Panc1 (cell line): Measurements from ENCODE around the gene BHLHE23. TPM values are rescaled to one million over a fixed set of nuclear protein-coding genes. Genes with fewer than 3 reads are reported as not detected.

Experiments
- ATAC-seq: fragments of 200-7000 bp; cut with Tn5 transposase; 2 replicates; pipeline ENCODE4 v1.9.1; 2020; ENCODE audit warnings: mild to moderate bottlenecking, moderate library complexity
- BruUV-seq: library from RNA; stranded (reverse); fragments of 400-500 nt; replicated peaks from 2 replicates; lab custom pipeline; 2021; lab: Mats Ljungman, UMichigan
- CTCF ChIA-PET: fragments of 300-600 bp; sonication (Branson Sonifier 250); formaldehyde crosslinking; loops from one replicate; lab custom pipeline; 2022; ENCODE audit warnings: antibody characterized with exemption; lab: Charles Lee
- POLR2A ChIA-PET: fragments of 300-600 bp; sonication (Branson Sonifier 250); formaldehyde crosslinking; loops from one replicate; lab custom pipeline; 2022; ENCODE audit warnings: antibody characterized with exemption; lab: Charles Lee
- DNase-seq: peaks from one replicate; pipeline ENCODE4 v3.0.0-alpha.2; 2010; ENCODE audit warnings: low read depth, low spot score
- H3K27ac ChIP-seq: 2 replicates; pipeline ENCODE4 v1.5.1; 2011; ENCODE audit warnings: mild to moderate bottlenecking, low read length, inconsistent platforms
- H3K27me3 ChIP-seq: fragments of 200-500 bp; sonication (Bioruptor generic); 2 replicates; pipeline ENCODE4 v1.6.0; 2014; ENCODE audit warnings: low read length, inconsistent platforms; ENCODE audit not compliant: control insufficient read depth, insufficient read depth
- H3K36me3 ChIP-seq: fragments of 200-500 bp; sonication (Bioruptor generic); 2 replicates; pipeline ENCODE4 v1.5.1; 2014; ENCODE audit warnings: inconsistent platforms, mild to moderate bottlenecking, low read length, moderate library complexity; ENCODE audit not compliant: control insufficient read depth, insufficient read depth
- H3K4me1 ChIP-seq: 2 replicates; pipeline ENCODE4 v1.5.1; 2011; ENCODE audit warnings: inconsistent platforms, mild to moderate bottlenecking, low read length, moderate library complexity; ENCODE audit not compliant: control insufficient read depth, insufficient read depth
- H3K4me3 ChIP-seq, 2 experiments: 2 replicates each; pipeline ENCODE4 v1.5.1; 2011 to 2012; ENCODE audit warnings: low read depth in 2 of 2, low read length in 2 of 2, mild to moderate bottlenecking in 2 of 2, inconsistent platforms in 1 of 2, moderate library complexity in 1 of 2
- H3K9me3 ChIP-seq: fragments of 200-500 bp; sonication (Bioruptor generic); 2 replicates; pipeline ENCODE4 v1.5.1; 2014; ENCODE audit warnings: low read depth, mild to moderate bottlenecking, inconsistent platforms, low read length, moderate library complexity; ENCODE audit not compliant: control insufficient read depth, insufficient read depth
- POLR2AphosphoS5 ChIP-seq: IDR thresholded peaks from 2 replicates; pipeline ENCODE4 v1.6.1; 2012; ENCODE audit warnings: mild to moderate bottlenecking, low read depth, low read length, moderate library complexity
- SIN3A ChIP-seq: IDR thresholded peaks from 2 replicates; pipeline ENCODE4 v1.6.1; 2012; ENCODE audit warnings: low read depth, mild to moderate bottlenecking, low read length, moderate library complexity, borderline replicate concordance; ENCODE audit not compliant: insufficient read depth
- TCF7L2 ChIP-seq: IDR thresholded peaks from 2 replicates; pipeline ENCODE4 v1.6.1; 2011; ENCODE audit warnings: mild to moderate bottlenecking, low read depth, low read length, inconsistent platforms
- in situ Hi-C: cut with HindIII; loops from 2 replicates; pipeline ENCODE4 v1.10.0; 2016; ENCODE audit warnings: low sequenced_read_pairs, low pct_unique_long_range_greater_than_20kb
- intact Hi-C: fragments of 100-400 bp; cut with micrococcal nuclease; formaldehyde crosslinking; loops from one replicate; pipeline ENCODE4 v1.10.0; 2022; ENCODE audit not compliant: unreplicated experiment
- total RNA-seq: library from RNA; stranded (reverse); gene quantifications from one replicate; pipeline ENCODE4 v1.2.1, GENCODE V29; 2021; ENCODE audit not compliant: unreplicated experiment
- TF ChIP-seq, protein P1 (sequence below), 2 experiments: IDR thresholded peaks; 2 replicates each; pipeline ENCODE4 v1.6.1; 2011 to 2012; ENCODE audit warnings: low read depth in 2 of 2, control low read depth in 1 of 2, low read length in 1 of 2, mild to moderate bottlenecking in 1 of 2, moderate library complexity in 1 of 2; ENCODE audit not compliant: insufficient read depth in 1 of 2
- TF ChIP-seq, protein P2 (sequence below): fragments of 450-650 bp; IDR thresholded peaks from 2 replicates; pipeline ENCODE4 v1.5.1; 2017; ENCODE audit warnings: mild to moderate bottlenecking

BHLHE23 gene
- total RNA-seq, 1 experiment from 2014 or later = not detected

DNA sequence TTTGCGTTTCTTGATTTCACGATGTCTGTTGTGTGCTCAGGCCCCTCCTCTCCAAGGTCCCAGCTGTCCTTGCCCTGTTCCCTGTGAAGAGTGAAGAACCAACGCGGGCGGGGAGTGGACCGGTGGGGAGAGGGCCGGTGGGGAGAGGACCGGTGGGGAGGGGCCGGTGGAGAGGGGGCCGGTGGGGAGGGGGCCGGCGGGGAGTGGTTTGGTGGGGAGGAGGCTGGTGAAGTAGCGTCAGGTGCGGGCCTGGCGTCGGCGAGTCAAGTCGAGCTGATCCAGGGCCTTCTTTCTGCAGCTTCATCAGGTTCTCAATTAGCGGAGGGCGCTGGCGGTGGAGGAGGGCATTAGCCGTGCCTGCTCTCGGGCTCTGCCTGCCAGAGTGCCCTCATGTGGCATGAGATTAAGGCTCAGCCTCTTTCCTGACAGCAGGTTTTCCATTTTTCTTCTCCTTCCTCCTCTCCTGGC is 21.2 kb upstream of the BHLHE23 start:
- DNase-seq (no peak), ATAC-seq (peak; percentile 83)
- ChIA-PET POLR2A (no interaction called here), CTCF (interaction anchor here (0.7 kb wide), 1 partner anchor 25 kb away, joined by 3 read pairs; no protein-coding TSS in a partner anchor)
- no TSS peak for BruUV-seq
- in situ Hi-C loops (no loop called here), intact Hi-C loops (no loop called here)
- Histone ChIP-seq H3K36me3 (no peaks in the 10 kb centered on the region), H3K4me3 (no peak overlapping the region), H3K4me1 (no peaks in the 10 kb centered on the region; the same call in 1 of the 2 replicates), H3K27ac (no peak overlapping the region), H3K9me3 (no peaks in the 10 kb centered on the region), H3K27me3 (no peaks in the 10 kb centered on the region)
- TF ChIP-seq POLR2AphosphoS5 (no peak), SIN3A (no peak), TCF7L2 (no peak)
- TF ChIP-seq, protein P1, sequence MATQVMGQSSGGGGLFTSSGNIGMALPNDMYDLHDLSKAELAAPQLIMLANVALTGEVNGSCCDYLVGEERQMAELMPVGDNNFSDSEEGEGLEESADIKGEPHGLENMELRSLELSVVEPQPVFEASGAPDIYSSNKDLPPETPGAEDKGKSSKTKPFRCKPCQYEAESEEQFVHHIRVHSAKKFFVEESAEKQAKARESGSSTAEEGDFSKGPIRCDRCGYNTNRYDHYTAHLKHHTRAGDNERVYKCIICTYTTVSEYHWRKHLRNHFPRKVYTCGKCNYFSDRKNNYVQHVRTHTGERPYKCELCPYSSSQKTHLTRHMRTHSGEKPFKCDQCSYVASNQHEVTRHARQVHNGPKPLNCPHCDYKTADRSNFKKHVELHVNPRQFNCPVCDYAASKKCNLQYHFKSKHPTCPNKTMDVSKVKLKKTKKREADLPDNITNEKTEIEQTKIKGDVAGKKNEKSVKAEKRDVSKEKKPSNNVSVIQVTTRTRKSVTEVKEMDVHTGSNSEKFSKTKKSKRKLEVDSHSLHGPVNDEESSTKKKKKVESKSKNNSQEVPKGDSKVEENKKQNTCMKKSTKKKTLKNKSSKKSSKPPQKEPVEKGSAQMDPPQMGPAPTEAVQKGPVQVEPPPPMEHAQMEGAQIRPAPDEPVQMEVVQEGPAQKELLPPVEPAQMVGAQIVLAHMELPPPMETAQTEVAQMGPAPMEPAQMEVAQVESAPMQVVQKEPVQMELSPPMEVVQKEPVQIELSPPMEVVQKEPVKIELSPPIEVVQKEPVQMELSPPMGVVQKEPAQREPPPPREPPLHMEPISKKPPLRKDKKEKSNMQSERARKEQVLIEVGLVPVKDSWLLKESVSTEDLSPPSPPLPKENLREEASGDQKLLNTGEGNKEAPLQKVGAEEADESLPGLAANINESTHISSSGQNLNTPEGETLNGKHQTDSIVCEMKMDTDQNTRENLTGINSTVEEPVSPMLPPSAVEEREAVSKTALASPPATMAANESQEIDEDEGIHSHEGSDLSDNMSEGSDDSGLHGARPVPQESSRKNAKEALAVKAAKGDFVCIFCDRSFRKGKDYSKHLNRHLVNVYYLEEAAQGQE (IDR thresholded peaks at IDR 0.05; ENCODE audit: insufficient read depth in 1 of 2, low read depth in 2 of 2, low read length in 1 of 2) = no peak

DNA sequence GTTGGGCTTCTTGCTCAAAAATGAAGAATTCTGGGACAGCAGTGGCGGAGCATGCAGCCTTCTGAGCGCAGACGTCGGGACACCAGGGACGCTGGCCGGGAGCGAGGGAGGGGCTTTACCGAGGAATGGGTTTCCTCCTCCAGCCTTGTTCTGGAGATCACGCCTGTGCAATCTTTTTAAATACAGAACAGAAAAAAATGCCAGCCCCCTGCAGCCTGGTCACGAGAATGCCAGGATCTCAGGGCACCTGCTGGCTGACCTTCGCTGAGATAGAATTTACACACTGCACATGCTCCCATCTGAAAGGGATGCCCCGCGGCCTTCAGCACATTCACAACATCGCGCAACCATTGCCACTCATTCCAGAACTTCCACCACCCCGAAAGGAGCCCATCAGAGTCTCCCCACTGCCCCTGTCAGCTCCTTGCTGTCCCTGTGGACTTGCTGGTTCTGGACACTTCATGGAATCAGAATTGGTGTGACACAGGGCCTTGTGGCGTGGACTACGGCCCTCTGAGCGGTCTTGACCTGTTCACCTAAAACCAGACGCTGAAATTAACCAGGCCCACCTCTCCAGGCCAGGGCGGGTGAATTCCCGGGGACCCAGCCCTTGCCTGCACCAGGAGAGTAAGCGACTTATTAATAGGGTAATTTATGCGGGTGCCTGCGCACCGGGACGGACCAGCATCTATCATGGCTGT is 20.6 kb upstream of the BHLHE23 start:
- no peaks in the 10 kb centered on the region for H3K9me3 ChIP-seq
- H3K4me3 ChIP-seq = no peak overlapping the region
- H3K36me3 ChIP-seq = no peaks in the 10 kb centered on the region
- H3K4me1 ChIP-seq = no peaks in the 10 kb centered on the region; the same call in 1 of the 2 replicates
- in situ Hi-C loops = no loop called here
- no peak for DNase-seq
- ATAC-seq = no peak
- intact Hi-C loops = no loop called here
- no peaks in the 10 kb centered on the region; the same call in 1 of the 2 replicates for H3K27me3 ChIP-seq
- POLR2A ChIA-PET = no interaction called here
- CTCF ChIA-PET = no interaction called here
- no TSS peak for BruUV-seq
- TF ChIP-seq SIN3A (no peak), TCF7L2 (no peak), POLR2AphosphoS5 (no peak)
- TF ChIP-seq, protein P2, sequence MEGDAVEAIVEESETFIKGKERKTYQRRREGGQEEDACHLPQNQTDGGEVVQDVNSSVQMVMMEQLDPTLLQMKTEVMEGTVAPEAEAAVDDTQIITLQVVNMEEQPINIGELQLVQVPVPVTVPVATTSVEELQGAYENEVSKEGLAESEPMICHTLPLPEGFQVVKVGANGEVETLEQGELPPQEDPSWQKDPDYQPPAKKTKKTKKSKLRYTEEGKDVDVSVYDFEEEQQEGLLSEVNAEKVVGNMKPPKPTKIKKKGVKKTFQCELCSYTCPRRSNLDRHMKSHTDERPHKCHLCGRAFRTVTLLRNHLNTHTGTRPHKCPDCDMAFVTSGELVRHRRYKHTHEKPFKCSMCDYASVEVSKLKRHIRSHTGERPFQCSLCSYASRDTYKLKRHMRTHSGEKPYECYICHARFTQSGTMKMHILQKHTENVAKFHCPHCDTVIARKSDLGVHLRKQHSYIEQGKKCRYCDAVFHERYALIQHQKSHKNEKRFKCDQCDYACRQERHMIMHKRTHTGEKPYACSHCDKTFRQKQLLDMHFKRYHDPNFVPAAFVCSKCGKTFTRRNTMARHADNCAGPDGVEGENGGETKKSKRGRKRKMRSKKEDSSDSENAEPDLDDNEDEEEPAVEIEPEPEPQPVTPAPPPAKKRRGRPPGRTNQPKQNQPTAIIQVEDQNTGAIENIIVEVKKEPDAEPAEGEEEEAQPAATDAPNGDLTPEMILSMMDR = no peak
- TF ChIP-seq, protein P1 (IDR thresholded peaks at IDR 0.05; ENCODE audit: insufficient read depth in 1 of 2, low read depth in 2 of 2, low read length in 1 of 2) = no peak
- no peak overlapping the region for H3K27ac ChIP-seq
